K562 (cell line): ENCODE measurements around the gene SCN1A.

Experiments
- CBX5 ChIP-seq: IDR thresholded peaks from 2 replicates; pipeline ENCODE4 v1.6.1; 2014; ENCODE audit warnings: low read depth, borderline replicate concordance
- ELF4 ChIP-seq: fragments of 450-650 bp; formaldehyde crosslinking; IDR thresholded peaks from 2 replicates; pipeline ENCODE4 v1.4.0; 2022; ENCODE audit warnings: missing genetic modification characterization
- FOXK2 ChIP-seq, 2 experiments: fragments of 450-650 bp; IDR thresholded peaks in 1 of 2; conservative IDR thresholded peaks in 1 of 2; 2 replicates each; pipeline ENCODE4 v1.6.1; 2016; ENCODE audit warnings: low read depth in 2 of 2, mild to moderate bottlenecking in 1 of 2
- KDM1A ChIP-seq, 2 experiments: fragments of 450-650 bp; IDR thresholded peaks; 2 replicates each; pipeline ENCODE4 v1.6.1; 2016; ENCODE audit warnings: mild to moderate bottlenecking in 2 of 2
- MED1 ChIP-seq: sonication (generic); formaldehyde crosslinking; IDR thresholded peaks from 2 replicates; pipeline ENCODE4 v1.8.1; 2023; ENCODE audit warnings: missing genetic modification reagents, borderline replicate concordance
- POLR2A ChIP-seq: fragments of 450-650 bp; conservative IDR thresholded peaks from 2 replicates; pipeline ENCODE4 v1.6.1; 2016
- SNRNP70 ChIP-seq: fragments of 200-400 bp; formaldehyde crosslinking; optimal IDR thresholded peaks from 2 replicates; pipeline ENCODE3; 2017; ENCODE audit warnings: low read depth, low read length
- ZBTB34 ChIP-seq: fragments of 250-450 bp; sonication (Bioruptor Pico); IDR thresholded peaks from 2 replicates; pipeline ENCODE4 v1.8.0; 2021; ENCODE audit warnings: mild to moderate bottlenecking, moderate library complexity
- TF ChIP-seq, protein P1 (sequence below), 3 experiments: IDR thresholded peaks in 2 of 3; conservative IDR thresholded peaks in 1 of 3; 2 replicates each; pipeline ENCODE4 v1.5.1; 2011 to 2012; ENCODE audit warnings: low read length in 3 of 3, mild to moderate bottlenecking in 3 of 3, control low read depth in 2 of 3, improper control_type of control experiment in 1 of 3, inconsistent platforms in 1 of 3, low read depth in 1 of 3, mixed read lengths in 1 of 3, moderate library complexity in 1 of 3; ENCODE audit not compliant: insufficient read depth in 2 of 3

GRCh38 chr2:166167449-166167848 is 39.6 kb upstream of the SCN1A start:
- TF ChIP-seq POLR2A (no peak), KDM1A (IDR thresholded peaks at IDR 0.05) (no peak), MED1 (CRISPR knock-in tag) (no peak), SNRNP70 (no peak), CBX5 (no peak), FOXK2 (conservative IDR thresholded peaks at IDR 0.05 in 1 of 2, IDR thresholded peaks at IDR 0.05 in 1 of 2; ENCODE audit: low read depth in 2 of 2) (no peak), ELF4 (CRISPR knock-in tag) (no peak), ZBTB34 (CRISPR knock-in tag) (no peak)
- TF ChIP-seq, protein P1, sequence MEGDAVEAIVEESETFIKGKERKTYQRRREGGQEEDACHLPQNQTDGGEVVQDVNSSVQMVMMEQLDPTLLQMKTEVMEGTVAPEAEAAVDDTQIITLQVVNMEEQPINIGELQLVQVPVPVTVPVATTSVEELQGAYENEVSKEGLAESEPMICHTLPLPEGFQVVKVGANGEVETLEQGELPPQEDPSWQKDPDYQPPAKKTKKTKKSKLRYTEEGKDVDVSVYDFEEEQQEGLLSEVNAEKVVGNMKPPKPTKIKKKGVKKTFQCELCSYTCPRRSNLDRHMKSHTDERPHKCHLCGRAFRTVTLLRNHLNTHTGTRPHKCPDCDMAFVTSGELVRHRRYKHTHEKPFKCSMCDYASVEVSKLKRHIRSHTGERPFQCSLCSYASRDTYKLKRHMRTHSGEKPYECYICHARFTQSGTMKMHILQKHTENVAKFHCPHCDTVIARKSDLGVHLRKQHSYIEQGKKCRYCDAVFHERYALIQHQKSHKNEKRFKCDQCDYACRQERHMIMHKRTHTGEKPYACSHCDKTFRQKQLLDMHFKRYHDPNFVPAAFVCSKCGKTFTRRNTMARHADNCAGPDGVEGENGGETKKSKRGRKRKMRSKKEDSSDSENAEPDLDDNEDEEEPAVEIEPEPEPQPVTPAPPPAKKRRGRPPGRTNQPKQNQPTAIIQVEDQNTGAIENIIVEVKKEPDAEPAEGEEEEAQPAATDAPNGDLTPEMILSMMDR (IDR thresholded peaks at IDR 0.05 in 2 of 3, conservative IDR thresholded peaks at IDR 0.05 in 1 of 3; ENCODE audit: insufficient read depth in 2 of 3, low read depth in 1 of 3, low read length in 3 of 3), result no peak
